Activated naive CD4-positive, alpha-beta T cell treated with anti-CD3 and anti-CD28 coated beads for 36 hours (primary cell): ENCODE data around the gene CDKN1B. TPM values are rescaled to one million over a fixed set of nuclear protein-coding genes. Genes with fewer than 3 reads are reported as not detected.

ENCODE experiments used
- CTCF ChIA-PET: fragments of 350-600 bp; sonication (Branson Sonifier 250); formaldehyde crosslinking; loops from one replicate; lab custom pipeline; 2021; ENCODE audit warnings: antibody characterized with exemption; lab: Charles Lee
- DNase-seq: peaks from one replicate; pipeline ENCODE4 v3.0.0-alpha.2; 2020
- H3K27ac Mint-ChIP-seq: one replicate; pipeline ENCODE4 v1.8.0; 2021; ENCODE audit warnings: mild to moderate bottlenecking, mixed read lengths
- H3K27me3 Mint-ChIP-seq: one replicate; pipeline ENCODE4 v1.8.0; 2021; ENCODE audit warnings: low read depth, mixed read lengths
- H3K36me3 Mint-ChIP-seq: one replicate; pipeline ENCODE4 v1.8.0; 2021; ENCODE audit warnings: low read depth, mixed read lengths
- H3K4me1 Mint-ChIP-seq: one replicate; pipeline ENCODE4 v1.8.0; 2021; ENCODE audit warnings: low read depth, mixed read lengths
- H3K4me3 Mint-ChIP-seq: one replicate; pipeline ENCODE4 v1.8.0; 2021; ENCODE audit warnings: mild to moderate bottlenecking, moderate library complexity, mixed read lengths
- H3K9me3 Mint-ChIP-seq: one replicate; pipeline ENCODE4 v1.8.0; 2021; ENCODE audit warnings: mixed read lengths
- intact Hi-C: fragments of 100-400 bp; cut with micrococcal nuclease; formaldehyde crosslinking; loops from one replicate; pipeline ENCODE4 v1.15.1; 2023
- total RNA-seq, 2 experiments: library from RNA; stranded (reverse); gene quantifications; one replicate each; pipeline ENCODE4 v1.2.3, GENCODE V29; 2021

Gene CDKN1B
- total RNA-seq, 2 experiments from 2014 or later = 35.9 to 39.1 TPM

DNA sequence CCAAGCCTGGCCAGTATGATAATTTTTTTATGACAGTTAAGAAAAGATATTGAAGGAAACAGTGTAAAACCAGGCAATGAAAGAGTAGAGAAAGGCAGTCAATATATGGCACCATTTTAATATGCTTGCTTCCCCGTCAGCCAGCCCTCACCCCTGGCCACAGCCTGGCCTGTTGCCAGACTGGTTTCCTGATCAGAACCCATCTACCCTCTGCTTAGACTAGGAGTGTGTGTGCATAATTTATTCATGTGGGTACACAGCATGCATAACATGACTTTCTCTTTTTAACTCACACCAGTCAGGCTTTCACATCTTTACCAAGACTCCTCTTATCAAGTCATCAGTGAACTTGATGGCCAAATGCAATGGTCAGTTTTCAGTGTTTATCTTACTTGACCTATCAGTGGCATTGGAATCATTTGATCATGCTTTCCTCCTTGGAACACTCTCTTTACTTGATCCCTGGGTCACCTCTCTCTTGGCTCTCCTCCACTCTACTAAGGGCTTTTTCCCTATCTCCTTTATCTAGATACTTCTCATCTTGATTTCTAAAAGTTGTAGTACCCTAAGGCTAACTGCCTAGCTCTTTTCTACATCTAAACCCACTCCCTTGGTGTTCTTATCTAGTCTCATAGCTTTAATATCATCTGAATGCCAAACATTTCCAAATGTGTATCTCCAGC lies 11.2 kb upstream of the CDKN1B start:
- Mint-ChIP-seq H3K36me3 (no peaks in the 10 kb centered on the region), H3K4me3 (no peak overlapping the region), H3K27ac (no peak overlapping the region), H3K9me3 (no peaks in the 10 kb centered on the region), H3K4me1 (peaks cover 23% of the 10 kb centered on the region), H3K27me3 (no peaks in the 10 kb centered on the region)
- CTCF ChIA-PET = interaction anchor here (0.8 to 2.2 kb wide), 9 partner anchors 8 to 634 kb away, joined by 3 to 12 read pairs (median 6); no protein-coding TSS in a partner anchor
- intact Hi-C loops = loop anchor here (2.0 kb wide), 1 partner anchor 93 kb away; no protein-coding TSS in a partner anchor
- peak; percentile 71 for DNase-seq

DNA sequence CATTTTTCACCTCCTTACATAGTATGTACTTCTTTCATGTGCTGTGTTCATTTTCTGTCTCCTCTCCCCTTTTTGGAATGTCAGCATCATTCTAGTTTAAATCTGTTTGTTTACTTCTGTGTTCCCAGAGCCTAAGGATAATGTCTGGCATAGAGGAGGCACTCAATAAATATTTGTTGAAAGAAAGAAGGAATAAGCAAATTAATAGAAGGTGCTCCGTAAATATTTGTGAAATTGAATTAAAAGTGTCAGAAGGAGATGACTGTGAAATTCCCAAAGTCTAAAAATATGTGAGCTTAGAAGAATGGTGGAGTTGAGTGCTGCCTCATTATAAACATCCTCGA lies 3.3 kb upstream of the CDKN1B start:
- H3K4me3 Mint-ChIP-seq = peak overlapping the region; percentile 84
- H3K4me1 Mint-ChIP-seq = peaks cover 34% of the 10 kb centered on the region

DNA sequence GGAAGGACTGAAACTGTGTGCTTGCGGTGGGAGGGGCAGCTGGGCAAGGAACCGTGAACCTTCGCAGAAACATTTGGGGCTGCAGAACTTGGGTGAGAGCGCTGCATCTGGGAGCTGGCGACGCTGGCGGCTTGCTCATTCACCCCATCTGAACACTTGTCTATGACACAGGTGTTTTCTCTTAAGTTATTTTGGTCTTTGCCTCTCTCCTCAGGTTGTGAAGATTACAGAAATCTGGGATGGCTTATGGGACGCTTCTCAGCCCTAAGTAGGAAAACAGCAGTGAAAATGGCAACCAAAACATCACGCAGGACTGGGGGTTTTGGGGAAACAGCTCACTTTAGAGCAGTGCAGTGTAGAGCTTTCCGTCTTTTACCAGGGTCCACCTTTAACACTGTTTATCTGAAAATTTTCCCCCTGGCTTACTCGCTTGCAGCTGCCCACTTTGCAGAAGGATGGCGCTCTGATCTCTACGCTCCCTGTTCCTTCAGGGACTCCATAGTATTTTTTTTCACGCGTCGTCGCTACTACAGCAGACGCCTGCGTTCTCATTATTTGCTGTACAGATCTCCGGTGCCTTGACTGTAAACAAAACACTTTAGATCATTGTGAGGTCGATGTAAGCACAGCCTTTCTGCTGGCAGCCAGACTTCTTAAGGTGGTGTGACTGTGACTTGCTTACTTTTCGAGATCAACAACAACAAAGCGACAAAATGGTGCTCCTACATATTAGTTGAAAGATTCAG lies 2.7 kb upstream of the CDKN1B start:
- Mint-ChIP-seq H3K36me3 (peaks cover 22% of the 10 kb centered on the region), H3K27ac (peak overlapping the region; percentile 97), H3K27me3 (no peaks in the 10 kb centered on the region), H3K9me3 (no peaks in the 10 kb centered on the region), H3K4me3 (peak overlapping the region; percentile 84), H3K4me1 (peaks cover 36% of the 10 kb centered on the region)
- CTCF ChIA-PET = interaction anchor here (0.7 to 3.6 kb wide), 10 partner anchors 9 to 338 kb away, joined by 3 to 19 read pairs (median 4); no protein-coding TSS in a partner anchor
- DNase-seq = peak; percentile 68
- intact Hi-C loops = loop anchor here (1.0 to 5.0 kb wide), 3 partner anchors 23 to 232 kb away; no protein-coding TSS in a partner anchor

More for the DNA sequence above, 3.3 kb upstream of the CDKN1B start:
- peak overlapping the region; percentile 97 for H3K27ac Mint-ChIP-seq
- intact Hi-C loops = loop anchor here (1.0 to 2.0 kb wide), 2 partner anchors 23 to 185 kb away; no protein-coding TSS in a partner anchor
- peaks cover 16% of the 10 kb centered on the region for H3K36me3 Mint-ChIP-seq
- H3K27me3 Mint-ChIP-seq = no peaks in the 10 kb centered on the region
- no peak for DNase-seq
- H3K9me3 Mint-ChIP-seq = no peaks in the 10 kb centered on the region
- CTCF ChIA-PET = interaction anchor here (0.7 to 3.6 kb wide), 9 partner anchors 9 to 337 kb away, joined by 3 to 19 read pairs (median 5); no protein-coding TSS in a partner anchor

GRCh38 chr12:12715128-12715458 lies 2.1 kb upstream of the CDKN1B start:
- Mint-ChIP-seq H3K27me3 (no peaks in the 10 kb centered on the region), H3K36me3 (peaks cover 27% of the 10 kb centered on the region), H3K4me1 (peaks cover 41% of the 10 kb centered on the region), H3K27ac (peak overlapping the region; percentile 97), H3K4me3 (peak overlapping the region; percentile 84), H3K9me3 (no peaks in the 10 kb centered on the region)
- DNase-seq = no peak
- CTCF ChIA-PET = interaction anchor here (1.0 to 1.6 kb wide), 5 partner anchors 9 to 228 kb away, joined by 3 to 7 read pairs (median 3); no protein-coding TSS in a partner anchor
- intact Hi-C loops = loop anchor here (2.0 to 5.0 kb wide), 2 partner anchors 184 to 233 kb away; no protein-coding TSS in a partner anchor

GRCh38 chr12:12715459-12716150 lies 1.6 kb upstream of the CDKN1B start:
- H3K27ac Mint-ChIP-seq = peak overlapping the region; percentile 97
- H3K27me3 Mint-ChIP-seq = no peaks in the 10 kb centered on the region
- H3K4me1 Mint-ChIP-seq = peaks cover 45% of the 10 kb centered on the region
- CTCF ChIA-PET = interaction anchor here (1.2 to 2.0 kb wide), 6 partner anchors 12 to 229 kb away, joined by 3 to 28 read pairs (median 4); no protein-coding TSS in a partner anchor
- peak overlapping the region; percentile 84 for H3K4me3 Mint-ChIP-seq
- intact Hi-C loops = loop anchor here (2.0 to 5.0 kb wide), 2 partner anchors 183 to 233 kb away; no protein-coding TSS in a partner anchor
- peak; percentile 70 for DNase-seq
- peaks cover 32% of the 10 kb centered on the region for H3K36me3 Mint-ChIP-seq
- H3K9me3 Mint-ChIP-seq = no peaks in the 10 kb centered on the region

GRCh38 chr12:12716151-12716792 lies 896 bp upstream of the CDKN1B start:
- H3K4me3 Mint-ChIP-seq = peak overlapping the region; percentile 84
- H3K9me3 Mint-ChIP-seq = no peaks in the 10 kb centered on the region
- intact Hi-C loops = loop anchor here (5.0 kb wide), 1 partner anchor 234 kb away; no protein-coding TSS in a partner anchor
- H3K27me3 Mint-ChIP-seq = no peaks in the 10 kb centered on the region
- CTCF ChIA-PET = interaction anchor here (0.9 to 2.0 kb wide), 6 partner anchors 11 to 229 kb away, joined by 3 to 28 read pairs (median 4); no protein-coding TSS in a partner anchor
- peaks cover 39% of the 10 kb centered on the region for H3K36me3 Mint-ChIP-seq
- peak overlapping the region; percentile 97 for H3K27ac Mint-ChIP-seq
- no peak for DNase-seq
- H3K4me1 Mint-ChIP-seq = peaks cover 52% of the 10 kb centered on the region

- CTCF ChIA-PET = interaction anchor here (0.8 to 1.5 kb wide), 2 partner anchors 19 to 20 kb away, joined by 3 to 7 read pairs; no protein-coding TSS in a partner anchor
- peak overlapping the region; percentile 98 for H3K27ac Mint-ChIP-seq
- intact Hi-C loops = loop anchor here (1.0 to 5.0 kb wide), 6 partner anchors 8 to 360 kb away; partner anchors contain the start of genes BORCS5, CREBL2 and GPR19
- no peaks in the 10 kb centered on the region for H3K27me3 Mint-ChIP-seq
- H3K9me3 Mint-ChIP-seq = no peaks in the 10 kb centered on the region
- H3K36me3 Mint-ChIP-seq = peaks cover 46% of the 10 kb centered on the region
- DNase-seq = peak; percentile 46
- peaks cover 54% of the 10 kb centered on the region for H3K4me1 Mint-ChIP-seq
- H3K4me3 Mint-ChIP-seq = peak overlapping the region; percentile 98
These were observed 615 bp downstream of the CDKN1B start for GRCh38 chr12:12717586-12718380.

DNA sequence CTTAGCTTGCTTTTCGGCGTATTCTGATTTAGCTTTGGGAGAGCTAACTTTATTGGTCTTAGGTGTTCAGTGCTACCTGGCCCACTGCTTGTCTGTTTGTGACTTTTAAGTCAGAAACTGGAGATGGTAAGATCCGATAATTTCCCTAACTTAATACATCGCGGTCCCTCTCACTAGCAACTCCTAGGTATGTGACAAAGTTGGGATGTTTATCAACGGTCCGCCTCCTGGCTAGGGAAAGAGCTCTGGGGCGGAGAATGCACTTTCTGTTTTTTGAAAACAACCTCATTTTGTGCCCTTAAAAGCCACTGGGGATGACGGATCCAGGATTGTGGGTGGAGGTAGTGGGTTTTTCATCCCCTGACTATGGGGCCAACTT lies 1.2 kb downstream of the CDKN1B start:
- no peak for DNase-seq
- Mint-ChIP-seq H3K27ac (peak overlapping the region; percentile 98), H3K4me3 (peak overlapping the region; percentile 98), H3K4me1 (peaks cover 50% of the 10 kb centered on the region), H3K9me3 (no peaks in the 10 kb centered on the region), H3K36me3 (peaks cover 48% of the 10 kb centered on the region), H3K27me3 (no peaks in the 10 kb centered on the region)
- intact Hi-C loops = loop anchor here (5.0 kb wide), 1 partner anchor 236 kb away; no protein-coding TSS in a partner anchor
- CTCF ChIA-PET = interaction anchor here (0.8 to 1.5 kb wide), 2 partner anchors 19 to 20 kb away, joined by 3 to 7 read pairs; no protein-coding TSS in a partner anchor

- CTCF ChIA-PET = interaction anchor here (0.8 to 1.5 kb wide), 3 partner anchors 18 to 73 kb away, joined by 3 to 7 read pairs (median 3); no protein-coding TSS in a partner anchor
- no peaks in the 10 kb centered on the region for H3K27me3 Mint-ChIP-seq
- H3K4me1 Mint-ChIP-seq = peaks cover 46% of the 10 kb centered on the region
- H3K4me3 Mint-ChIP-seq = peak overlapping the region; percentile 98
- DNase-seq = peak; percentile 40
- peaks cover 52% of the 10 kb centered on the region for H3K36me3 Mint-ChIP-seq
- H3K27ac Mint-ChIP-seq = peak overlapping the region; percentile 98
- no peaks in the 10 kb centered on the region for H3K9me3 Mint-ChIP-seq
- intact Hi-C loops = loop anchor here (5.0 kb wide), 1 partner anchor 237 kb away; no protein-coding TSS in a partner anchor
These were observed 1.7 kb downstream of the CDKN1B start for GRCh38 chr12:12718853-12719252.

- Mint-ChIP-seq H3K27me3 (no peaks in the 10 kb centered on the region), H3K9me3 (no peaks in the 10 kb centered on the region), H3K36me3 (peaks cover 52% of the 10 kb centered on the region), H3K4me3 (peak overlapping the region; percentile 98), H3K4me1 (peaks cover 39% of the 10 kb centered on the region), H3K27ac (peak overlapping the region; percentile 98)
- intact Hi-C loops = loop anchor here (5.0 kb wide), 1 partner anchor 237 kb away; no protein-coding TSS in a partner anchor
- peak; percentile 35 for DNase-seq
- CTCF ChIA-PET = interaction anchor here (0.9 kb wide), 1 partner anchor 74 kb away, joined by 3 read pairs; no protein-coding TSS in a partner anchor
These were observed 2.3 kb downstream of the CDKN1B start for GRCh38 chr12:12719496-12719895.
